Esophagus squamous epithelium (tissue), 4 donors: ENCODE data around the gene ATAD2B.

Source experiments
- POLR2A ChIP-seq, 4 donors: fragments of 450-650 bp; IDR thresholded peaks; one replicate each; pipeline ENCODE4 v1.6.1; 2017; ENCODE audit warnings: antibody characterized with exemption in 4 of 4, mild to moderate bottlenecking in 4 of 4, moderate library complexity in 3 of 4
- TF ChIP-seq, protein P1 (sequence below), 6 experiments: fragments of 450-650 bp in 4 of 6; fragments of 200-600 bp in 2 of 6; sonication (generic) in 2 of 6; IDR thresholded peaks; one replicate each; pipeline ENCODE4 v1.5.1; 2016 to 2019; ENCODE audit warnings: antibody characterized with exemption in 6 of 6, mild to moderate bottlenecking in 4 of 6, moderate library complexity in 4 of 6

DNA sequence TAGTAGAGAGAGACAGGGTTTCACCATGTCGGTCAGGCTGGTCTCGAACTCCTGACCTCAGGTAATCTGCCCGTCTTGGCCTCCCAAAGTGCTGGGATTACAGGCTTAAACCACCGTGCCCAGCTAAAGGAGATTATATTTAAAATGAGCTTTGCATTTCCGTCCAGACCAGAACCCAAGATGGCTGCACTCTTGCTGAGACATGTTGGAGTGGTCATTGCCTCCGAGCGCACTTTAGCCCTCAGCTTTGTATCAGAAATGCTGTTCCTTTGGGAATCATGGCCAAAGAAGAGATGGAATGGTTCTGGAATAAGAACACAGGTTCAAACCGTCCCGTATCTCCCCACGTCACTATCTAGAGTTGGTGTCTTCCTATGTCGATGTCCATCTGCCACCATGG, 16.7 kb upstream of the ATAD2B start:
- no peak for TF ChIP-seq POLR2A (IDR thresholded peaks at IDR 0.05)
- TF ChIP-seq, protein P1, sequence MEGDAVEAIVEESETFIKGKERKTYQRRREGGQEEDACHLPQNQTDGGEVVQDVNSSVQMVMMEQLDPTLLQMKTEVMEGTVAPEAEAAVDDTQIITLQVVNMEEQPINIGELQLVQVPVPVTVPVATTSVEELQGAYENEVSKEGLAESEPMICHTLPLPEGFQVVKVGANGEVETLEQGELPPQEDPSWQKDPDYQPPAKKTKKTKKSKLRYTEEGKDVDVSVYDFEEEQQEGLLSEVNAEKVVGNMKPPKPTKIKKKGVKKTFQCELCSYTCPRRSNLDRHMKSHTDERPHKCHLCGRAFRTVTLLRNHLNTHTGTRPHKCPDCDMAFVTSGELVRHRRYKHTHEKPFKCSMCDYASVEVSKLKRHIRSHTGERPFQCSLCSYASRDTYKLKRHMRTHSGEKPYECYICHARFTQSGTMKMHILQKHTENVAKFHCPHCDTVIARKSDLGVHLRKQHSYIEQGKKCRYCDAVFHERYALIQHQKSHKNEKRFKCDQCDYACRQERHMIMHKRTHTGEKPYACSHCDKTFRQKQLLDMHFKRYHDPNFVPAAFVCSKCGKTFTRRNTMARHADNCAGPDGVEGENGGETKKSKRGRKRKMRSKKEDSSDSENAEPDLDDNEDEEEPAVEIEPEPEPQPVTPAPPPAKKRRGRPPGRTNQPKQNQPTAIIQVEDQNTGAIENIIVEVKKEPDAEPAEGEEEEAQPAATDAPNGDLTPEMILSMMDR (IDR thresholded peaks at IDR 0.05): no peak
